Peyer's patch (tissue), 4 donors: ENCODE measurements around the gene GPR107. TPM values are rescaled to one million over a fixed set of nuclear protein-coding genes. Genes with fewer than 3 reads are reported as not detected.

ENCODE experiments used
- DNase-seq, 3 donors: peaks; one replicate each; pipeline ENCODE4 v3.0.0-alpha.2; 2017 to 2019
- H3K27ac ChIP-seq, 4 donors: fragments of 200-600 bp; sonication (generic); one replicate each; pipeline ENCODE4 v1.5.1; 2016 to 2019
- H3K27me3 ChIP-seq, 2 donors: fragments of 200-600 bp; sonication (generic); one replicate each; pipeline ENCODE4 v1.5.1; 2019
- H3K36me3 ChIP-seq, 3 donors: fragments of 200-600 bp; sonication (generic); one replicate each; pipeline ENCODE4 v1.5.1; 2016 to 2019
- H3K4me1 ChIP-seq, 4 donors: fragments of 200-600 bp; sonication (generic); one replicate each; pipeline ENCODE4 v1.5.1; 2016 to 2019
- H3K4me3 ChIP-seq, 4 donors: fragments of 200-600 bp; sonication (generic); 1 replicate in 3 of 4; 2 replicates in 1 of 4; pipeline ENCODE4 v1.5.1; 2016 to 2019; ENCODE audit warnings: mild to moderate bottlenecking in 1 of 4
- H3K9me3 ChIP-seq, 4 donors: fragments of 200-600 bp; sonication (generic); one replicate each; pipeline ENCODE4 v1.5.1; 2016 to 2019; ENCODE audit warnings: mild to moderate bottlenecking in 1 of 4
- CTCF ChIP-seq, 6 experiments: fragments of 450-650 bp in 4 of 6; fragments of 200-600 bp in 2 of 6; sonication (generic) in 1 of 6; IDR thresholded peaks; one replicate each; pipeline ENCODE4 v1.5.1; 2017 to 2019; ENCODE audit warnings: antibody characterized with exemption in 6 of 6, mild to moderate bottlenecking in 3 of 6, moderate library complexity in 1 of 6
- POLR2A ChIP-seq, 2 donors: fragments of 450-650 bp; IDR thresholded peaks; one replicate each; pipeline ENCODE4 v1.5.1; 2017; ENCODE audit warnings: antibody characterized with exemption in 2 of 2, mild to moderate bottlenecking in 2 of 2, moderate library complexity in 2 of 2
- total RNA-seq, 4 donors: library from RNA; depleted of rRNA; stranded (reverse); fragments of >200 nt; gene quantifications; one replicate each; pipeline ENCODE4 v1.1.0, GENCODE V29; 2016

The GPR107 gene
- total RNA-seq, 4 donors from 2014 or later = 16.6 to 29.0 (median 22.3) TPM

- TF ChIP-seq CTCF (IDR thresholded peaks at IDR 0.05) (no peak), POLR2A (IDR thresholded peaks at IDR 0.05) (no peak)
- Histone ChIP-seq H3K4me3 (no peak overlapping the region), H3K27ac (no peak overlapping the region), H3K9me3 (no peaks in the 10 kb centered on the region), H3K36me3 (no peaks in the 10 kb centered on the region), H3K27me3 (no peaks in the 10 kb centered on the region), H3K4me1 (peaks cover 0 to 1% (median 0%) of the 10 kb centered on the region in 4 donors)
- DNase-seq = no peak
Observed at GRCh38 chr9:130149654-130150286, 96.1 kb downstream of the GPR107 start.

- no peaks in the 10 kb centered on the region for H3K36me3 ChIP-seq
- no peak overlapping the region for H3K4me3 ChIP-seq
- H3K4me1 ChIP-seq = no peaks in the 10 kb centered on the region
- H3K9me3 ChIP-seq = no peaks in the 10 kb centered on the region
- no peaks in the 10 kb centered on the region for H3K27me3 ChIP-seq
- no peak for TF ChIP-seq CTCF (IDR thresholded peaks at IDR 0.05)
- no peak for TF ChIP-seq POLR2A (IDR thresholded peaks at IDR 0.05)
- no peak for DNase-seq
- no peak overlapping the region for H3K27ac ChIP-seq
Observed at GRCh38 chr9:130150779-130151382, 97.2 kb downstream of the GPR107 start.

GRCh38 chr9:130154816-130155215 lies 101.1 kb downstream of the GPR107 start:
- DNase-seq = no peak
- Histone ChIP-seq H3K4me3 (no peak overlapping the region), H3K36me3 (no peaks in the 10 kb centered on the region), H3K27ac (no peak overlapping the region), H3K27me3 (no peaks in the 10 kb centered on the region), H3K4me1 (no peaks in the 10 kb centered on the region), H3K9me3 (no peaks in the 10 kb centered on the region)
- TF ChIP-seq CTCF (IDR thresholded peaks at IDR 0.05) (no peak), POLR2A (IDR thresholded peaks at IDR 0.05) (no peak)

- Histone ChIP-seq H3K27me3 (no peaks in the 10 kb centered on the region), H3K36me3 (no peaks in the 10 kb centered on the region), H3K4me3 (no peak overlapping the region), H3K9me3 (no peaks in the 10 kb centered on the region), H3K4me1 (no peaks in the 10 kb centered on the region), H3K27ac (no peak overlapping the region)
- TF ChIP-seq POLR2A (IDR thresholded peaks at IDR 0.05) = no peak
- DNase-seq = no peak
Observed at GRCh38 chr9:130155647-130156046, 101.9 kb downstream of the GPR107 start.

- no peak for TF ChIP-seq POLR2A (IDR thresholded peaks at IDR 0.05)
- TF ChIP-seq CTCF (IDR thresholded peaks at IDR 0.05) = peak in 1 of 6 experiments; percentile 14
- no peak overlapping the region for H3K4me3 ChIP-seq
Observed at GRCh38 chr9:130156672-130157071, 103.0 kb downstream of the GPR107 start.

GRCh38 chr9:130157079-130157478 lies 103.4 kb downstream of the GPR107 start:
- H3K4me1 ChIP-seq = no peaks in the 10 kb centered on the region
- DNase-seq = no peak
- no peaks in the 10 kb centered on the region for H3K27me3 ChIP-seq
- no peak overlapping the region for H3K27ac ChIP-seq
- H3K4me3 ChIP-seq = no peak overlapping the region
- no peaks in the 10 kb centered on the region for H3K9me3 ChIP-seq
- no peak for TF ChIP-seq CTCF (IDR thresholded peaks at IDR 0.05)
- TF ChIP-seq POLR2A (IDR thresholded peaks at IDR 0.05) = no peak
- H3K36me3 ChIP-seq = no peaks in the 10 kb centered on the region

More at GRCh38 chr9:130156672-130157071, 103.0 kb downstream of the GPR107 start:
- DNase-seq = no peak
- H3K9me3 ChIP-seq = no peaks in the 10 kb centered on the region
- no peaks in the 10 kb centered on the region for H3K27me3 ChIP-seq
- no peak overlapping the region for H3K27ac ChIP-seq
- H3K4me1 ChIP-seq = no peaks in the 10 kb centered on the region
- no peaks in the 10 kb centered on the region for H3K36me3 ChIP-seq
